HG03342 (cell line): ENCODE data around the gene AICDA.
A peak's percentile ranks its signal among the peaks of the same experiment; 100 is the strongest.
"Not testable (repeated sequence)": the region's sequence is repeated elsewhere in the genome, so short reads cannot be mapped to it uniquely, and the experiment has no call there.

Experiments used
- ATAC-seq: cut with Tn5 transposase; IDR thresholded peaks from one replicate; pipeline ENCODE4 v1.9.1; 2021; ENCODE audit warnings: mild to moderate bottlenecking, moderate library complexity; ENCODE audit not compliant: unreplicated experiment

Gene AICDA

DNA sequence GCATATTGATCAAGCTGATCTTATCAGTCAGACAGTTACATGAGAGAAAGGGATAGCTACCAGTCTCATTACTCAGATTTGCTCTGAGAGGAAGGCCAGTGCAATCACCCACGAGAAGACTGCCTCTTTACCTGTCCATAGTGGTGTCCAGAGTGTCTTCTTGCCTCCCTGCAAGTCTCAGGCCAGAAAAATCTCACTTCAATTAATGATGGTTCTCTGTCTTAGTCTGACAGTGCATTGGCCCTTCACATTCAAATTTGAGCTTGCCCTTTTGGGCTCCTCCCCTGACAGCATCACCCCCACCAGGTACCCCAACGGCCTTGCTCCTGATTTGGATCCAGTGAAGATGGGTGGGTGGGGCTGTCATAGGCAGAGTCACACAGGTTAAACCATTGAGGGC lies at the start of gene AICDA:
Gene AICDA, minus strand, starts transcription at position 231 of the 400 bp plus-strand sequence. Its CDS starts 92 bp downstream, at position 139.
- ATAC-seq: no peak

- ATAC-seq: no peak
These were observed 49.1 kb upstream of the AICDA start for GRCh38 chr12:8661751-8662150.

GRCh38 chr12:8661016-8661415 lies 48.4 kb upstream of the AICDA start:
- ATAC-seq: no peak

- no peak for ATAC-seq
These were observed 45.7 kb upstream of the AICDA start for GRCh38 chr12:8658346-8658745.

DNA sequence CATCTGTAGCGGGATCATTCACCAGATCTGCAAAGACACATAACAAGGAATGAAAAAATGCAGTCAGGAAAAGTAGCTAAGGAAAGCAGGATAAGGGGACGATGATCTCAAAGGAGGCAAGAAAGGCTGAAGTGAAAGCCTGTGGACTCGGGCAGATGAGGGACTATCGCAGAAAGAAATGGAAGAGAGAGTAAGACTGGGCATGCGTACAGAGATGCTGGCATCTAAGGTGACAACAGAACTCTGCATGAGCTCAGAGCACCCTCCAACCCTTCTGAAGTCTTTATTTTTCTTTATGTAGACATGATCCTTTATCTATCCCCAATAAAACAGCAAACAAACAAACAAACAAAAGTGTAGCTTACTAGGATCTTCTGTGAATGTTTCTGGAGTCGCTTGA lies 42.8 kb upstream of the AICDA start:
- no peak for ATAC-seq

DNA sequence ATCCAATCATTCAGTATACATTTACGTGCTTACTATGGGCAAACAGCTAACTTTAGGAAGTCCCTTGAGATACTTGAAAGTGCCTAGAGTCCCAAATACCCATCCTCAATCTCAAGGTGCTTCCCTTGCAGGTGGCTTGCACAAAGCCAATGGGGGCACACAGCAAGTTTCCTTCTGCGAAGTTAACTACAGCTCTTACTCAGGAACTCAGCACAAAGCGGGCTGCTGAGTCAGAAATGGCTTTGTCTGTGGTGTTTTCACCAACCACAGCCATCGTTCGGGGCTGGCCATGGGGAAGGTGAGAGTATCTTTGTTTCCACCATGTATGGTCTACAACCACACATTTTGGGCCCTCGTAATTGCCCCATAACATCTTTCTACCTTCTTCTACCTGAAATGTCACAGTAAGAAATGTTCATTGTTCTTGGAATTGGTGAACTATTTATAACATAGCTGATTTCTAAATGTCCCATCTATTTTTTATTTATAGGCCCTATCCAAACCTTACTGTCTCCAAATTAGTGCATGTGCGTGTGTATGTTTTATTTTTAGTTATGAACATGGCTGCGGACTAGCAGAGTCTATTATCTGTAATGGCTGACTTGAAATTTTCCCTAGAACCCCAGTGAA lies 36.0 kb upstream of the AICDA start:
- ATAC-seq: peak; percentile 74

GRCh38 chr12:8647968-8648367 lies 35.3 kb upstream of the AICDA start:
- no peak for ATAC-seq

DNA sequence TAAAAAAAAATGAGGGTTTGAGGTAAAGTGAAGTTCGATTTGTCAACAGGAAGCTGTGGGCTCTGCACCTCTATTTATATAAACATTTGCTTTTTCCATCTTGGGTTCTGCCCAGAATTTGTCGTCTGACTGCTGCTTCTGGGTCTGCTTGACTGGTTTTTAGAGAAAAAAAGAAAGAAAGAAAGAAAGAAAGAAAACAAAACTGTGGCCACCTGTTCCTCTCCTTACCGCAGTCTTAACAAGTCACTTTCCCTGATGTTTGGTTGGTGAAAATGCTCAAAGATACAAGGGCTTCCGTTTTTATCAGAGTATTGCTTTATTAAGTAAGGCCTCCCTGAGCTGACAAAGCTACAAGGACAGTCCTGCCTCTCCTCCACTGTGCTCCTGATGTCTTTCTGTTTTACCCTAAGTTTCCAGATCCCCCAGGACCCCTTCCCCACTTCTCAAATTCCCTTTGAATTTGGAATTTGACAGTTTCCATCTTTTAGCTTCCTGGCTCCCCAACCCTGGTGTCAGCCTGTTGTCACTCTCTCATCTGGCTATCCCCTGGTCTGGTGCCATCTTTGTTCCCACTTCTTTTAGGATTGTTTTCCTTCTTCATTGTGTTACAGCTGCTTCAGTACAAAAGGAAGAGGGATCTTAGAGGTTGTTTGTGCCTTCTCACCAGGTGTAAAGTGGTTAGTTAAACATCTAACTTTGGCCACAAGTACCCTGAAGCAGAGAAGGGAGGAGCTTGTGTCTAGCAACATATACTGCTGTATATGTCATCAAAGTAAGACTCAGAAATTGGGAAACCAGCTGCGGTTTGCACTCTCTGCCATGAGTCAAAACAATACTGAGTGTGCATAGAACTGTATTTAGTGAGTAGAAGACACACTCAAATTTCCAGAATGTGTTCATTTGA lies 31.9 kb upstream of the AICDA start:
- peak; percentile 64 for ATAC-seq

GRCh38 chr12:8642775-8643174 lies 30.1 kb upstream of the AICDA start:
- no peak for ATAC-seq

- no peak for ATAC-seq
These were observed 27.3 kb upstream of the AICDA start for GRCh38 chr12:8639936-8640335.

DNA sequence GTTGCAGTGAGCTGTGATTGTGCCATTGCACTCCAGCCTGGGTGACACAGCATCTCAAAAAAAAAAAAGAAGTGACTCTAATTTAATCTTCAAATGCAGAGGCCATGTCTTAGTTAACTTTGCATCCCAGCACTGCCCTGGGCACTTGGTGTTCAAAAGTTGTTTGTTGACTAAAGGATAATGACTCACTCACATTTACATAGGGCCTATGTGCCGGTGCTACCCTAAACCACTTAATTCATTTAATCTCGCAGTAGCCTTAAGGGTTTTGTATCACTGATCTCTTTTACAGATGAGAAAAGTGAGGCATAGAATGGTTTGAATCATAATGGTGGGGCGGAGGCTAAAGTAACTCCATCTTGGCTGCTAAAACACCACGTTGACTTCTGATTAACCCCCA lies 26.3 kb upstream of the AICDA start:
- ATAC-seq: no peak

GRCh38 chr12:8637666-8638065 lies 25.0 kb upstream of the AICDA start:
- ATAC-seq: no peak

GRCh38 chr12:8637244-8637643 lies 24.6 kb upstream of the AICDA start:
- no peak for ATAC-seq

GRCh38 chr12:8636581-8636980 lies 23.9 kb upstream of the AICDA start:
- no peak for ATAC-seq

DNA sequence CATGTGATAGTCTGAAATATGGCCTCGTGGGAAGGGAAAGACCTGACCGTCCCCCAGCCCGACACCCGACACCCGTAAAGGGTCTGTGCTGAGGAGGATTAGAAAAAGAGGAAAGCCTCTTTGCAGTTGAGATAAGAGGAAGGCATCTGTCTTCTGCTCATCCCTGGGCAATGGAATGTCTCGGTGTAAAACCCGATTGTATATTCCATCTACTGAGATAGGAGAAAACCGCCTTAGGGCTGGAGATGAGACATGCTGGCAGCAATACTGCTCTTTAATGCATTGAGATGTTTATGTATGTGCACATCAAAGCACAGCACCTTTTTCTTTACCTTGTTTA lies 23.3 kb upstream of the AICDA start:
- not testable (repeated sequence) for ATAC-seq

- not testable (repeated sequence) for ATAC-seq
These were observed 22.8 kb upstream of the AICDA start for GRCh38 chr12:8635342-8636006.

GRCh38 chr12:8630131-8630530 lies 17.5 kb upstream of the AICDA start:
- ATAC-seq: no peak

GRCh38 chr12:8629486-8630033 lies 16.9 kb upstream of the AICDA start:
- ATAC-seq: peak; percentile 96

GRCh38 chr12:8628731-8629130 lies 16.1 kb upstream of the AICDA start:
- ATAC-seq: no peak

DNA sequence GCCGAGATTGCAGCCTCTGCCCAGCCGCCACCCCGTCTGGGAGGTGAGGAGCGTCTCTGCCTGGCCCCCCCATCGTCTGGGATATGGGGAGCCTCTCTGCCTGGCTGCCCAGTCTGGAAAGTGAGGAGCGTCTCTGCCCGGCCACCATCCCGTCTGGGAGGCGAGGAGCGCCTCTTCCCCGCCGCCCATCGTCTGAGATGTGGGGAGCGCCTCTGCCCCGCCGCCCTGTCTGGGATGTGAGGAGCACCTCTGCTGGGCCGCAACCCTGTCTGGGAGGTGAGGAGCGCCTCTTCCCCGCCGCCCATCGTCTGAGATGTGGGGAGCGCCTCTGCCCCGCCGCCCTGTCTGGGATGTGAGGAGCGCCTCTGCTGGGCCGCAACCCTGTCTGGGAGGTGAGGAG lies 12.1 kb upstream of the AICDA start:
- ATAC-seq: not testable (repeated sequence)

DNA sequence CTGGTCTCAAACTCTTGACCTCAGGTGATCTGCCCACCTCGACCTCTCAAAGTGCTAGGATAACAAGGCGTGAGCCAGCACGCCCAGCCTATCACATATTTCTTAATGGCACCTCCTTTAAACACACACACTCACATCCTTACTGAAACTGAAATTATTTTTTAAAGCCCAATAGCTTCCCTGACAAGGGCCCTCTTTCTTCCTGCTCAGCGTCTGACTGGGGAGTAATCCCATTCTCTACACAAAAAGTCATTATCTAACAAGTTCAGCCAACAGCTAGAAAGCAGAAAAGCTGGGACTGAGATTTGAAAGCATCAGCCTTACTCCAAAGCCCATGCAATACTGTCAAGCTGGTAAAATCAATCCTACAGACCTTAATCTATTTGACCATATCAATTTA lies 10.0 kb upstream of the AICDA start:
- no peak for ATAC-seq

DNA sequence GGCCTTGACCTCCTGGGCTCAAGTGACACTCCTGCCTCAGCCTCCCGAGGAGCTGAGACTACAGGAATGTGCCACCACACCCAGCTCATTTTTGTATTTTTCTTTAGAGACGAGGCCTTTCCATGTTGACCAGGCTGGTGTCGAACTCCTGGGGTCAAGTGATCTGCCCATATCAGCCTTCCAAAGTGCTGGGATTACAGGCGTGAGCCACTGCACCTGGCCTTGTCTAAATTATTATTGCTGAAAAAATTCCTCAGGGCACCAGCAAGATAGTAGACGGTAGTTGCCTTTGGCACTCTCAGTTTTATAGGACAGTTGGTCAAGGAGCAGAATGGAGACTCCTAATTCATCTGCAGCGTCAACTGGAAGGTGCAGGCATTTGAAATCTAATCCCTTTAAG lies 2.5 kb upstream of the AICDA start:
- no peak for ATAC-seq
